Endothelial cell of umbilical vein (primary cell): ENCODE data around the gene PLEKHG4B.
"Not testable (repeated sequence)": the region's sequence is repeated elsewhere in the genome, so short reads cannot be mapped to it uniquely, and the experiment has no call there.

Source experiments
- EZH2 ChIP-seq: IDR thresholded peaks from 2 replicates; pipeline ENCODE4 v1.6.1; 2012; ENCODE audit warnings: borderline replicate concordance, low read depth, mild to moderate bottlenecking, moderate library complexity, low read length, inconsistent platforms; ENCODE audit not compliant: severe bottlenecking
- JUN ChIP-seq: IDR thresholded peaks from 2 replicates; pipeline ENCODE4 v1.6.1; 2011; ENCODE audit warnings: borderline replicate concordance, low read depth; ENCODE audit not compliant: insufficient read length, insufficient read depth
- POLR2A ChIP-seq: IDR thresholded peaks from 2 replicates; pipeline ENCODE4 v1.6.1; 2012; ENCODE audit warnings: low read depth, mild to moderate bottlenecking, control low read depth, low read length
- POLR2AphosphoS5 ChIP-seq: IDR thresholded peaks from 2 replicates; pipeline ENCODE4 v1.6.1; 2012; ENCODE audit warnings: low read depth, mild to moderate bottlenecking, control low read depth, low read length, moderate library complexity; ENCODE audit not compliant: insufficient read depth
- TF ChIP-seq, protein P1 (sequence below), 2 donors: IDR thresholded peaks; 1 replicate in 1 of 2; 2 replicates in 1 of 2; pipeline ENCODE4 v1.5.1; 2011; ENCODE audit warnings: low read length in 2 of 2, mild to moderate bottlenecking in 2 of 2, moderate library complexity in 2 of 2, control low read depth in 1 of 2, inconsistent platforms in 1 of 2, low read depth in 1 of 2; ENCODE audit not compliant: insufficient read depth in 1 of 2; ENCODE audit errors: extremely low read depth in 1 of 2

DNA sequence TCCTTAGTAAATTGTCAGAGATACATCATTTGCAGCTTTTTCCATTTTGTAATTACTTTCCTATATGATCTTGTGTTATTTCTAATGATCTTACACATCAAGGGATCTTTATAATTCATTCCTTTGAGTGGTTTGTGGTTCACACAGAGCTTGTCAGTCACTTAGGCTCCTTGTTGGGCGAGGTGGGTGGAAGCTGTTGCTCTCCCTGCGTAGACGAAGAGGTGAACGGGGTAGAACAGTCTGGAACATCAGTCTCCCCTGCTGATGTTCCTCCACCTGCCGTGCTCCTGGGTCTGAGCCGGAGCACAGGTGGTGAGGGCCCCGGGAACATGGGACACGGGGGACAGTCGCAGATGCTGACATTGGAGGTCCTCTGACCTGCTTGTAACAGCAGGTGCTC lies 143.6 kb downstream of the PLEKHG4B start:
- TF ChIP-seq POLR2A, JUN, EZH2, POLR2AphosphoS5: not testable (repeated sequence)
- TF ChIP-seq, protein P1, sequence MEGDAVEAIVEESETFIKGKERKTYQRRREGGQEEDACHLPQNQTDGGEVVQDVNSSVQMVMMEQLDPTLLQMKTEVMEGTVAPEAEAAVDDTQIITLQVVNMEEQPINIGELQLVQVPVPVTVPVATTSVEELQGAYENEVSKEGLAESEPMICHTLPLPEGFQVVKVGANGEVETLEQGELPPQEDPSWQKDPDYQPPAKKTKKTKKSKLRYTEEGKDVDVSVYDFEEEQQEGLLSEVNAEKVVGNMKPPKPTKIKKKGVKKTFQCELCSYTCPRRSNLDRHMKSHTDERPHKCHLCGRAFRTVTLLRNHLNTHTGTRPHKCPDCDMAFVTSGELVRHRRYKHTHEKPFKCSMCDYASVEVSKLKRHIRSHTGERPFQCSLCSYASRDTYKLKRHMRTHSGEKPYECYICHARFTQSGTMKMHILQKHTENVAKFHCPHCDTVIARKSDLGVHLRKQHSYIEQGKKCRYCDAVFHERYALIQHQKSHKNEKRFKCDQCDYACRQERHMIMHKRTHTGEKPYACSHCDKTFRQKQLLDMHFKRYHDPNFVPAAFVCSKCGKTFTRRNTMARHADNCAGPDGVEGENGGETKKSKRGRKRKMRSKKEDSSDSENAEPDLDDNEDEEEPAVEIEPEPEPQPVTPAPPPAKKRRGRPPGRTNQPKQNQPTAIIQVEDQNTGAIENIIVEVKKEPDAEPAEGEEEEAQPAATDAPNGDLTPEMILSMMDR (IDR thresholded peaks at IDR 0.05; ENCODE audit: extremely low read depth in 1 of 2, insufficient read depth in 1 of 2, low read depth in 1 of 2, low read length in 2 of 2), result not testable (repeated sequence)
